Activated CD8-positive, alpha-beta memory T cell treated with anti-CD3 and anti-CD28 coated beads for 36 hours (primary cell): ENCODE results near the gene PCNX2. TPM values are rescaled to one million over a fixed set of nuclear protein-coding genes. Genes with fewer than 3 reads are reported as not detected.

Experiments used
- CTCF ChIA-PET: fragments of 350-600 bp; sonication (Branson Sonifier 250); formaldehyde crosslinking; loops from one replicate; lab custom pipeline; 2021; ENCODE audit warnings: antibody characterized with exemption; lab: Charles Lee
- POLR2A ChIA-PET: fragments of 350-600 bp; sonication (Branson Sonifier 250); formaldehyde crosslinking; loops from one replicate; lab custom pipeline; 2021; ENCODE audit warnings: antibody characterized with exemption; lab: Charles Lee
- total RNA-seq, 2 experiments: library from RNA; stranded (reverse); gene quantifications; one replicate each; pipeline ENCODE4 v1.2.3, GENCODE V29; 2021

The PCNX2 gene
- total RNA-seq, 2 experiments from 2014 or later = 18.7 to 20.2 TPM

DNA sequence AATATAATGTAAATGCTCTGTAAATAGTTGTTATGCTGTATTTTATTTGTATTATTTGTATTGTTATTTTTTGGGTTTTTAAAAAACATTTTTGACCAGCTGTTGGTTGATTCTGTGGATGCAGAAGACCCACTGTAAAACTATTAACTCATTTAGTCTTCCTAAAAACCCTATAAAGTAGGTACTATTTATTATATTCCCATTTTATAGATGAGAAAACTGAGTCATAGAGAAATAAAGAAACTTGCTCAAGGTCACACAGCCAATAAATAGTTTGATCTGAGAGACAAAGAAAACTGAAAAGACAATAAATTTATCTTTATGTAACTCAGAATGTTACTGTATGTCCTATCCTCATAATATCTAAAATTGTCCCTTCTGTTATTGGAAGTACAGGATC lies 30.8 kb upstream of the PCNX2 start:
- ChIA-PET CTCF (interaction anchor here (1.2 kb wide), 1 partner anchor 11 kb away, joined by 3 read pairs; no protein-coding TSS in a partner anchor), POLR2A (no interaction called here)

DNA sequence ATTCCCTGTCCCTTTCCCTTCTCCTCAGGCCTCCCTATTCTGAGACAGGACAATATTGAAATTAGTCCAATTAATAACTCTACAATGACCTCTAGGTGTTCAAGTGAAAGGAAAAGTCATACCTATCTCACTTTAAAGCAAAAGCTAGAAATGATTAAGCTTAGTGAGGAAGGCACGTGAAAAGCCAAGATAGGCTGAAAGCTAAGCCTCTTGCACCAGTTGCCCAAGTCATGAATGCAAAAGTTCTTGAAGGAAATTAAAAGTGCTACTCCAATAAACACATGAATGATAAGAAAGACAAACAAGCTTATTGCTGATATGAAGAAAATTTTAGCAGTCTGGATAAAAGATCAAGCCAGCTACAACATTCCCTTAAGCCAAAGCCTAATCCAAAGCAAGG lies 28.2 kb upstream of the PCNX2 start:
- ChIA-PET POLR2A (no interaction called here), CTCF (no interaction called here)

DNA sequence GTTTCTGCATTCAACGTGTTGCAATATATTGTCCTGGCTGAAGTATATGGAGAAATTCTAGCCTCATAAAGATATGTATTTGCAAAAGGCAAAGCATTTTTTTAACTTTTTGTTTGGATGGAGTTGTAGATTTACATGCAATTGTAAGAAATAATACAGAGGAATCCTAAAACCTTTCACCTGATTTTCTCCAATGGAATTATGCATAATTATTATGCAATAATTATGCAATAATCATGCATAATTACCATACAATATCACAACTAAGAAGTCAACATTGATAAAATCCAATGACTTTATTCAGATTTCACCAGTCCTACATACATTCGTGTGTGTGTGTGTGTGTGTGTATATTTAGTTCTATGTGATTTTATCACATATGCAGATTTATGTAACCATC lies 24.5 kb upstream of the PCNX2 start:
- POLR2A ChIA-PET = no interaction called here
- CTCF ChIA-PET = no interaction called here

DNA sequence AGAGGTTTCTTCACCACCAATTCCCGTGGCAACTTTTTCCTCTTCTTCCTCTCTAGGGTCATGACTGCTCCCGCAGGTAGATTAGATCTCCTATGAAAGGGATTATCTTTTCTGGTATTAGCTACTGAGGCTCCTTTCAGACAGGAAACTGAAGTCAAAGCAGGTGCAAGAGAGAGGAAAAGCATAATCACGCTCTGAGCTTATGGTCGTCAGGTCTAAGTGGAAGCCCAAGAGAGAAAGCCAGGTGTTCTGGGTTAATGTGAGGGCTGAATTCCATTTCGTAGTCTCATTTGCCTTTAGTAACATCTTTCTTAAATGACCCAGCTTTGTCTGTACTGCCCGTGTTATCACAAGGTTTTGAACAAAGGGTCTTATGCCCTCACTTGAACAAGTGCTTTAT lies 23.7 kb upstream of the PCNX2 start:
- POLR2A ChIA-PET = no interaction called here
- CTCF ChIA-PET = interaction anchor here (1.1 kb wide), 1 partner anchor 12 kb away, joined by 3 read pairs; no protein-coding TSS in a partner anchor

DNA sequence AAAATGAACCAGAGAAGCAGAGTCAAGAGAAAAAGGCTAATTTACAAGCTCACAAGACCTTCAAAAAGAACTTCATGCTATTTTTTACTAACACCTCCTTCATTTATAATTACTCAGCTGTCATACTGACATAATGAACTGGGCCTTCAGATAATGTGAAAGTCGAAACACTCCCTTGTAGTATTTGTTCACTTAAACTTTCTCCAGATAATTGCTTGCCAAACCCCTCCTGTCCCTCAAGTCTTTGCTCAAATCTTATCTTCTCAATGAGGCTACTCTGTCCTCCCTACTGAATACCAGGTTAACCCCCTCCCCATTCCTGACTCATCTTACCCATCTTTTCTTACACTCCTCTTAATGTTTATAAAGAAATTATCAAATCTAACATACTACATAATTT lies 20.9 kb upstream of the PCNX2 start:
- CTCF ChIA-PET = no interaction called here

DNA sequence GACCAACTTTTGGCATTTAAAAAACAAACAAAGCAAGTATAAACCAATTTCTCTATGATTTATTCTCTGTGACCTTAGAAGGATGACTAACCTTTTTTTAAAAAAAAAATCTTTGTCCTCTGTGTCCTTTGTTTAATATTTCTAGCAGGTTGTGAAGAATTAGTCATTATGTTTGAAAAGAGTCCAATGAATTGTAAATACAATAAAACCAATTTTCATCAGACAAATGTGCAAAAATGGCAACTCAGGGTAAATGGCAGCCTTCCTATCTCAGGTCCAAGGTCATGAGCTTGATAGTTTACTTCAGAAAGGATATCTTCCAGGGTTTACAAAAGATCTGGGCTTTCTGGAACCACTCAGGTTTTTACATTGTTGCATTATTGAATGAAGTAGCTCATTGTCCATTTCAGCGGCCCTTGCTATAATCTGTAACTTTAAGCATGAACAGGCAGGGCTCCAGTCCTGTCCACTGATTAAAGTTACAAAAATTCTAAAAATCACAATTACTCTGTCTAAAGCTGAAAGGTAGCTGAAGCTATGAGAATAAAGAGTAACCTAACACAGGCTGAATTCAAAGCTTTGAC lies 20.3 kb upstream of the PCNX2 start:
- ChIA-PET CTCF (interaction anchor here (1.3 kb wide), 1 partner anchor 10 kb away, joined by 3 read pairs; no protein-coding TSS in a partner anchor), POLR2A (no interaction called here)

More for the DNA sequence above, 20.9 kb upstream of the PCNX2 start:
- POLR2A ChIA-PET = no interaction called here

DNA sequence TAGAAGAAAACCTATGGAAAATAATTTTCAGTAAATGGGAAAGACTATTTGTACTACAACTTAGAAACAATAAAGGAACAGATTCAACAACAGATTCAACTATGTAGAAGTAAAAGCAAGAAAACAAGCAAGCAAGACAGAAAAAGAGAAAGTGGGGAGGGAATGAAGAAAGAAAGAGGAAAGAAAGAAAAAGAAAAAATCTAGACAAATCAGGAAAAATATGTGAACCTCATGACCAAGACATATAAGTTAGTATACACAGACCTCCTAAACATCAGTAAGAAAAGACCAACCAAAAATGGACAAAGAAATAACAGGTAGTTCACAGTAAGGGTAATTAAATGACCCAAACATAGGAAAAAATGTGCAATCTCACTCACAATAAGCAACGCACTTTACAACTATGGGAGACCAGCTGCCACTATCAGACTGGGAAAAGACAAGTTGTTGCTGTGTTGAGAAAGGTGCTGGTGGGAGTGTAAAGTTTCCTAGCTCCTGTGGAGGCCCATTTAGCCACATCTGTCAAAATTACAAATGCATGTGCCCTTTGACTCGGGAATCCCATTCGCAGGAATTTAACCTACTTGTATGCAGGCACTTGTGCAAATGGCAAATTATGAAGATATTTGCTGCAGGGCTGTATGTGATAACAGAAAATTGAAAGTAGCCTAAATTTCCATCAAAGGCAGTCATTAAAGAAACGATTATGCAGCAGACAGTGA lies 18.1 kb upstream of the PCNX2 start:
- ChIA-PET POLR2A (no interaction called here), CTCF (no interaction called here)

DNA sequence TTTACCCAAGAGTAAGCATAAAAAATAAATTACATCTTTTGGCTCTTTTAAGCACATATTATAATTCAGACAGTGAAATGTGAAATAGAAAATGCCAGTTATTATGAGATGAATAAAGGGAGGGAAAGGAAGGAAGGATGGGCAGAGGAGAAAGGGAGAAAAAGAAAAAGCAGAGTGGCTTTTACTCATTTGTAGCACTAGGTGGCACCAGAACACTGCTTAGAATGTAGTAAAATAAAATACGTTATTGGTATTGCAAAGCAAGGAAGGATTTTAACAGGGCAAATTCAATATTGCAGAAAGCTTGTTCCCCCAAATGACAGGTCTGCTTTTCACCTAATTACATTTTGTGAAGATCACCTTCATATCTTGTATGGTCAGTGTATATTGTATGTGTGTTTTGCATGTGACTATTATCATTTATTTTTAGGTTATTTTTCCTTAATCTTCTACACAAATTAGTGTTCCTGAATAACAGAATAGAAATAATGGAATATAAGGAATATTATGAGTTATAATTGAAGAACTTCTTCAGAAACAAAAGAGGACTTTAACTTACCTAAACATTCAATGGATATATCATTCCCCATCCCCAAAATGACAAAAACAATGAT lies 9.1 kb upstream of the PCNX2 start:
- ChIA-PET POLR2A (no interaction called here), CTCF (no interaction called here)

DNA sequence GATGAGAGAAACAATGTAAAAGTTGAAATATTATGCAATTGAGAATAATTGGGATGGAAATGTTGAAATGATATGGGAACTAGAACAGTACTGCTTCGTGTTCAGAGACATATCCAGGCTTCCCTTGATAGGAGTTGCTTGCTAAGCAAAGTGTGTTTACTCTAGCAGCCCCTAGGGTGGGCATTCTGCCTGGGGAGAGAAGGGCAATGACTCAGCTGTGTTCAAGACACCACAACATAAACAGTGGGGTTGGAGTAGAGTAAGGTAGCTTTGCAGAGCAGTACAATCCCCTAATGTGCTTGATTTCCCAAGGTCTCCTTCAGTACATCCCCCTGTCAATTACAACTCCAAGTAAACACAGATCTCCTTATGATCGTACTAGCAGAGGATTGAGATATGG lies 4.8 kb upstream of the PCNX2 start:
- CTCF ChIA-PET = no interaction called here
- POLR2A ChIA-PET = no interaction called here

DNA sequence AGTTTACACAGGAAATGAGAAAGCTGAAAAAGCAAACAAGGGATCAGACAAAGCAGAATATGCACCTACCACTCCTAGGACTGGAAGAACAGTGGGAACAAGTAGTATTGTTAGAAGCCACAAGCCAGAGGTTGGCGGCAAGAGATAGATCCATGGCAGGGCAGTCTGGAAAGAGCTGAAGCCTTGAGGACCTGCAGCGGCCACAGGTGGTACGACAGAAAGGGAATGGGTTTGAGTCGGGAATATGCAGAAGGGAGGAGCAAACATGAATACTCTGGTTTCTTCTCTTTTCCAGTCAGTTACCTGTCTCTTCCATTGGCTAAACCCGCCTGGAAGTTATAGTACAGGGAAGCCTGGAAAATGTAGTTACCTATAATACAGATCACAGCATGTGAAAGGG lies 3.9 kb upstream of the PCNX2 start:
- ChIA-PET POLR2A (no interaction called here), CTCF (no interaction called here)

DNA sequence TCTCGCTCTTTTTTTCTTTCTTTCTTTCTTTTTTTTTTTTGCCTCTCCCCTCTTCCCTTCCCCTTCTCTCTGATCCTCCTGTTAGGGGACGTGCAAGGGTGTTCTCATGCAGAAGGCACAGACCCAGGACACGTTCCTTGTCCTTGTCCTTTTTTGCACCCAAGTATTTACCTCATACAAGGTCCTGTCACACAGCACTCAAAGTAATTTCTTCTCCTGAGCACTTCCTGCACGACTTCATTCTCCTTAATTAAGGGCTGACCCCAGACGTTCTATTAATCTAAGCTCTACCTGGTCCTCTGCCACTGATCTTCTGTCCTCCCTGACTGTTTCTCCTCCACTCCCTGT lies 424 bp upstream of the PCNX2 start:
- POLR2A ChIA-PET = no interaction called here

DNA sequence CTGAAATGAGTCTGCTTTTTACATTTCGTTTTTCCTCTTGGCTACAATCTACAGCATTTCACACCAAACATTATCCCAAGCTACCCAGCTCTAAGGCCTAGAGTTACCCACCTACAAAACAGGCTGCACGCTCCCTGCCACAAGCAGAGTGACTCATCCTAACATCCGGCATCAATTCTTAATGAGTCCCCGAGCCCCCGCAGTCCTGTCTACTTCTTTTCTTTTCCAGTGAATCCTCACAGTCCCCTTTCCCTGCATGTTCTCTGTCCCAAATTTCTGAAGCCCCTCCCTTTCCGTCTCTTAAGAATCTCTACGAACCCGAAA lies 650 bp downstream of the PCNX2 start:
- ChIA-PET CTCF (no interaction called here), POLR2A (interaction anchor here (0.6 to 1.4 kb wide), 3 partner anchors 11 to 55 kb away, joined by 3 to 5 read pairs (median 3); no protein-coding TSS in a partner anchor)

More for the DNA sequence above, 424 bp upstream of the PCNX2 start:
- CTCF ChIA-PET = interaction anchor here (0.9 kb wide), 1 partner anchor 28 kb away, joined by 3 read pairs; no protein-coding TSS in a partner anchor

DNA sequence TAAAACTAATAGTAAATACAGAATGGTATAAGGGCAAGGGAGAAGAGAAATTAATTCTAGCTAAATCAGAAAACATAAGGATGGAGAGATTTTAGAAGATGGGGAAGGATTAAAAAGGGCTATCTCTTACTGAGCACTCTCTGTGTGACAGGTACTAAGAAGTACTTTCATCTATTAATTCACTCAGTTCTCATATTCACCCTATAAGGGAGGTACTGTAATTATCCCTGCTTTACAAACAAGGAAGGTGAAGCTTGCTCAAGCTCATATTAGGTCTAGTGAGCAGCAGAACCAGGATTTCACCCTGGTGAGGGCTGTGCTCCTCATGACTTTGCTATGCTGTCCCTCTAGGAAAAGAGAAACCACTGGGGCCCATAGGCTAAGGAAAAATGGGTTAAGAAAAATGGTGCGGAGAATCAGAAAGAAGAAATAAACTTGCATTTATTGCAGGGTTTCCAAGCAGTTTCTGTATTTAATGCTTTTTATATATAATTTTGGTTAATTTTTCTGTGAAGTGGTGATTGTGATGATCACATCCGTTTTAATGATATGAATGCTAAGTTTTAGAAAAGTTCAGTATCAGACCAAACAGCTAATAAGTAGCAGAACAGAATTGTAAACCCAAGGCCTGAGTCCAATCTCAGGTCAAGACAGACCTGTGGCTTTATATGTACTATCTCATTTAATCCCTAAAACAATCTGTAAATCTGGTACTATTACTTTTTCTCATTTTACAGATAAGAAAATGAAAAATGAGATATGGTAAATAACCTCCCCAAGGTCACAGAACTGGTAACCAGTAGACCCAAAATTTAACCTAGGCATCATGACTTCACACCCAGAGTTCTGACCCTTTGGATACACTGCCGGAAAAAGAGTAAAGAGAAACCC lies 1.7 kb downstream of the PCNX2 start:
- POLR2A ChIA-PET = no interaction called here
- CTCF ChIA-PET = no interaction called here

DNA sequence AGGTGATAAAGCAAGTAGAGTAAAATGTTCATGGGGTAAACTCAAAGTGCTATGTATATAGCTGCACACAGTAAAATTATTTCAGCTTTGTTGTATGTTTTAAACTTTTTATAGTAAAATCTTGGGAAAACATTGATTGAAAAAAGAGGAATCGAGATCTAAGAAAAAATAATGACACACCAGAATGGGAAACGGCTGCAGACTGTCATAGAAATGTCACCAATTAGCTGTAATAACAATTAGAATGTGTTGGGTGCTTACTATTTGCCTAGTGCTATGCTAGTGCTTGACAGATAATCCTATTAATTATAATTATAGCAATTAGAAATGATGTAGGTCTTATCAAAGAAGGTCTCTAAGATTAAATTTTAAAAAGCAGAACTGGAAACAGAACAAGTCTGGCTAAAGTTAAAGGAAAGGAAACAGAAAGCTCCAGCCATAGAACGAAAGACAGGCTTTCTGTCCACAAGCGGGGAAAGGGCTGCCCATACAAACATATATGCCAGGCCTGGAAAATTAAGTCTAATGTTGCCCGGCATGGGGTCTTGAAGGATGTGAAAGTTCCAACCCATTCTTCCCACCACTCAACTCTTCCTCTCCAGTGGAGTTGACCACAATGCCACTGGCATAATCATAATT lies 5.0 kb downstream of the PCNX2 start:
- POLR2A ChIA-PET = no interaction called here
- CTCF ChIA-PET = no interaction called here

DNA sequence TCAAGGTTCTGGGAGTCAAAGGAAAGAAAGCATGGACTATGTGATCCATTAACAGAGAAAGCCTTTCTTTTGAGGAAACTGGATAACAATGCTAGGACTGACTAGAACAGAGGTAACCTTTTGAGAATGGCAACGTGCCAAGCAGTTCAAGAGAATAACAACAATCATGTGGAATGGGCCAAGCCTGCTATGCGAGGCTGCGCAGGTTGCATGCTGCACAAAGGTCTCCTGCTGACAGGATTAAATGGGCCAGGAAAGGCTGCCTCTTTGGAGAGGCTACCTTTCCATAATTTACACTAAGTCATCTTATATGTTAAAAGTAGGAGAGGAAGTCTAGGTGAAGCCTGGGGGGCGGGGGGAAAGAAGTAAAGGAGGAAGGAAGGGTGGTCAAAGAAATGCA lies 5.8 kb downstream of the PCNX2 start:
- POLR2A ChIA-PET = no interaction called here
- CTCF ChIA-PET = no interaction called here

DNA sequence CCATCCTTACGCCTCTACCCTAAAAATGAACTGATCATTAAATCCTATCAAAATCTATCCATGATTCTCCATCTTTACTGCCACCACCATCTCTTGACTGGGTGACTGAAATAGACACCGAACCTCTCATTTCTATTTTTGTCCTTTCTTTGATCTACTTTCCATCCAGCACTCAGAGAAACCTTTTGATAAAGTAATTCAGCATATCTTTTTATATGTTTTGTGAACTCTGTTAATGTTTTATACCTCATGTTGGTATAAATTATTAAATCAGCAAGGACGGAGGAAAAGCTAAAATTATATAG lies 13.0 kb downstream of the PCNX2 start:
- CTCF ChIA-PET = no interaction called here
- POLR2A ChIA-PET = no interaction called here

DNA sequence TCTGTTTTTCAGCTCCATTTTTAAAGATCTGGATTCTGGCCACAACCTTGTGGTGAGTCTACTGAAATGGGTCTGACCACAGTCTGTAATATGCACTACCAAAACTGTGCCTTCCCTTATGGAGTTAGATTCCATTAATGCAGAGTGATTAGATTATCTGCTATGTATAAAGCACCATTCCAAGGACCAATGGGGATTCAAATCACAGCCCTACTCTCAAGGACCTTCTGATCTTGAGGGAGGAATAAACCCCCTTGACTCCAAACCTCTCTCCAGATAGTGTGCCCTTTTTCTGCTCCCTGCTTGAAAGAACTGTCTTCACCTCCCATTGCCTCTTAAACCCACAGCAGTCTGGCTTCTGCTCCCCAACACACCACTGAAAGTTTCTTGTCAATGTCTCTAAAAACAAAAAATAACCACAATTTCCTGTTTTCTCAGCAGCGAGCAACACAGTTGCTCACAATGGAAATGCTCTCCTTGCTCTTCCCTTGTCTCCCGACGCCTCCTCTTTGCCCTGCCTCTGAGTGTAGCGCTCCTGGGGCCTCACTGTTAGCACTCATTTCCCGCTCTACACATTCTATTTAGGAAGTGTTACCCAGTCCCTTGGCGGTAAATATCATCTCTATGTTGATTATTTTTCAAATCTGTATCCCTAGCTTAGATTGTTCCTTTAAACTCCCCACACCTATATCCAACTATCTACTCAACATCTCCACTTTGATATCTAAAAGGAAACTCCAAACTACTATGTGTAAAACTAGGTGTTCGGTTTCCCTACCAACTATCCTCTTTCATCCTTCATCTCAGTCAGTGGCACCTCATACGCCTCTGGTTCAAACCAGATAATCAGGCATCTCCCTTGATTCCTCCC lies 13.6 kb downstream of the PCNX2 start:
- POLR2A ChIA-PET = no interaction called here
- CTCF ChIA-PET = no interaction called here

DNA sequence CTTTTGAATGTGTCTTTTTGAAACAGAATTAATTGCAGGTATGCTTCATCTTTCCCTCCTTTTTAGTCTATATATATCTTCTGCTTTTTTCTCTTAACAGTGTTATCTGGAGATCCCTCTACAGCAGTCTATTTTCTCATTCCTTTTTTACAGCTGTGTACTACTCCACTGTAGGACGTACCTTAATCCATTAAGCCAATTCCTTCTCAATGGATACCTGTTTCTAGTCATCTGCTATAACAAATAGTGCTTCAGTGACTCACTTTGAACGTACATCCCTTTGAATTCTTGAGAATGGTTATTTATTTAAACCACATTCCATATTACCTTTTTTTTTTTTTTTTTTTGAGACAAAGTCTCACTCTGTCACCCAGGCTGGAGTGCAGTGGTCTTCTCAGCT lies 15.6 kb downstream of the PCNX2 start:
- ChIA-PET POLR2A (interaction anchor here (0.7 kb wide), 1 partner anchor 14 kb away, joined by 12 read pairs; no protein-coding TSS in a partner anchor), CTCF (no interaction called here)

DNA sequence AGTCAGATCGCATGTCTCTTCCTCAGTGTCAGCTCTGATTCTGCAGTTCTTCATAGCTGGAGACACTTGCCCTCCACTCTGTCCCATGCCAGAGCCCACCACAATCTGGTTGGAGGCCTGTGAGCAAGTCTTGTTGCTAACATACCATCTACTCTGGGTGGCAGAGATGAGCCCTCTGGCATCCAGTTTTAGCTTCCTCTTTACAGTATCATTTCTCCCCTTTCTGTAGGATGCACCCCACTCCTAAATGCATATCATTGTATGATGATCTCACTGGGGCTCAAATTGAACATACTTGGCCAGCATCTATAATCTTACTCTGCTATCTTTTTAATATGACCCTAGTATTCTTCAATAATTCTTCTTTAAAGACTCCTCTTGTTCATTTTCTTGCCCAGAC lies 16.9 kb downstream of the PCNX2 start:
- ChIA-PET POLR2A (no interaction called here), CTCF (no interaction called here)
